Upper lobe of left lung (tissue), 6 donors: ENCODE data around the gene MAD1L1. TPM values are rescaled to one million over a fixed set of nuclear protein-coding genes. Genes with fewer than 3 reads are reported as not detected.
"Not testable (repeated sequence)": the region's sequence is repeated elsewhere in the genome, so short reads cannot be mapped to it uniquely, and the experiment has no call there.

ENCODE experiments used
- ATAC-seq, 2 donors: fragments of 200-7000 bp; cut with Tn5 transposase; one replicate each; pipeline ENCODE4 v1.9.1; 2022; ENCODE audit warnings: mild to moderate bottlenecking in 2 of 2, moderate library complexity in 2 of 2; ENCODE audit not compliant: low FRiP score in 2 of 2
- DNase-seq, 2 donors: peaks; one replicate each; pipeline ENCODE4 v3.0.0-alpha.2; 2019 to 2020
- H3K27ac ChIP-seq, 4 donors: fragments of 200-600 bp; sonication (generic); one replicate each; pipeline ENCODE4 v1.5.1; 2016 to 2019
- H3K27me3 ChIP-seq, 4 donors: fragments of 200-600 bp; sonication (generic); one replicate each; pipeline ENCODE4 v1.5.1; 2017 to 2019
- H3K36me3 ChIP-seq, 4 donors: fragments of 200-600 bp; sonication (generic); one replicate each; pipeline ENCODE4 v1.5.1; 2016 to 2019
- H3K4me1 ChIP-seq, 4 donors: fragments of 200-600 bp; sonication (generic); one replicate each; pipeline ENCODE4 v1.5.1; 2018 to 2019
- H3K4me3 ChIP-seq, 4 donors: fragments of 200-600 bp; sonication (generic); one replicate each; pipeline ENCODE4 v1.5.1; 2017 to 2019; ENCODE audit warnings: mild to moderate bottlenecking in 2 of 4, moderate library complexity in 1 of 4
- H3K9me3 ChIP-seq, 4 donors: fragments of 200-600 bp; sonication (generic); one replicate each; pipeline ENCODE4 v1.5.1; 2018 to 2019
- EP300 ChIP-seq, 4 donors: sonication (generic); formaldehyde crosslinking; IDR thresholded peaks; one replicate each; pipeline ENCODE4 v1.5.1; 2017; ENCODE audit warnings: antibody characterized with exemption in 4 of 4, control low read depth in 2 of 4
- POLR2A ChIP-seq, 4 donors: fragments of 450-650 bp; IDR thresholded peaks; one replicate each; pipeline ENCODE4 v1.5.1; 2016 to 2017; ENCODE audit warnings: antibody characterized with exemption in 4 of 4, mild to moderate bottlenecking in 2 of 4
- POLR2AphosphoS5 ChIP-seq, 2 donors: sonication (generic); formaldehyde crosslinking; IDR thresholded peaks; one replicate each; pipeline ENCODE4 v1.5.1; 2017; ENCODE audit warnings: antibody characterized with exemption in 2 of 2
- WGBS, 2 donors: methylation state at CpG; one replicate each; pipeline ENCODE4 v1.1.5; 2017 to 2018; 5-methylcytosine and 5-hydroxymethylcytosine counted together
- total RNA-seq, 6 donors: library from RNA; depleted of rRNA in 4 of 6; stranded (reverse); fragments of >200 nt in 4 of 6; gene quantifications; one replicate each; pipeline versions ENCODE4 v1.1.0 to v1.2.1, GENCODE V29; 2016 to 2021
- TF ChIP-seq, protein P1 (sequence below), 6 experiments: fragments of 450-650 bp in 4 of 6; fragments of 200-600 bp in 2 of 6; sonication (generic) in 2 of 6; IDR thresholded peaks; one replicate each; pipeline ENCODE4 v1.5.1; 2016 to 2019; ENCODE audit warnings: antibody characterized with exemption in 6 of 6
- donor health status: DM: no; HTN: no; CAD: no; lungs with moderate emphysema.
- donor health status: DM: no; HTN: yes; CAD: no; lungs with severe emphysema.

MAD1L1 gene
- total RNA-seq, 6 donors from 2014 or later, result 40.6 to 364 (median 65.6) TPM

DNA sequence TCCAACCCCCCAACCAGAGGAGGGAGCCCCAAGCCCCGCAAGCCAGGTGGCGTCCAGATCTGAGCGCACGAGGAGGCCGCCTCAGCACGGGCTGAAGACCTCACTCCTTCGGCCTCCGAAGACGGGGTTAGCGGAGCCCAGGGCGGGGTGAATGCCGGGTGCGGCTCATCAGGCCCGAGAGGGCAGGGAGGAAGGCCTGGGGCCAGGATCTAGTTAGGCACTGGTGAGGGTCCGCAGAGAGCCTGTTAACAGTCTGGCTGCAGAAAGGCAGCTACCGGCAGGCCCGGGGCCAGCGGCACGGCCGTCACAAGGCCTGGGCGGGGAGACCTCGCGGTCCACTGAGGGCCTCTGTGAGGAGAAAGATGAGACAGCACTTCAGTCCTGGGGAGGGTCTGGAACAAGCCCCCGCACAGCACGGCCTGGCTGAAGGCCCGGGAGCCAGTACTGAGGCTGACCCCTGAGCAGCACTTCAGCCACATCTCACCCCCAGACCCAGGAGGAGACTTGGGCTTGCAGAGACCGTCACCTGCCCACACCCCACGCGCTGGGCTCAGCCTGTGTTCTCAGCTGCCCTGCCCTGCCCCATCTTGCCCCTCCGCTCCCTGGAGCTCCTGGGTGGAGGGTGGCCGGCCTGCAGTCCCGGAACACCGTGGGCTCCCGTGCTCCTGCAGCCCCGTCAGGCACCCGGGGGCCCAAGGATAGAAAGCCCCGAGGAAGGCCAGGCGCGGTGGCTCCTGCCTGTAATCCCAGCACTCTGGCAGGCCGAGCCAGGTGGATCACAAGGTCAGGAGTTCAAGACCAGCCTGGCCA, 369.4 kb downstream of the MAD1L1 start:
- ATAC-seq, result no peak
- TF ChIP-seq EP300 (IDR thresholded peaks at IDR 0.05) (no peak), POLR2AphosphoS5 (IDR thresholded peaks at IDR 0.05) (no peak), POLR2A (IDR thresholded peaks at IDR 0.05) (no peak)
- TF ChIP-seq, protein P1, sequence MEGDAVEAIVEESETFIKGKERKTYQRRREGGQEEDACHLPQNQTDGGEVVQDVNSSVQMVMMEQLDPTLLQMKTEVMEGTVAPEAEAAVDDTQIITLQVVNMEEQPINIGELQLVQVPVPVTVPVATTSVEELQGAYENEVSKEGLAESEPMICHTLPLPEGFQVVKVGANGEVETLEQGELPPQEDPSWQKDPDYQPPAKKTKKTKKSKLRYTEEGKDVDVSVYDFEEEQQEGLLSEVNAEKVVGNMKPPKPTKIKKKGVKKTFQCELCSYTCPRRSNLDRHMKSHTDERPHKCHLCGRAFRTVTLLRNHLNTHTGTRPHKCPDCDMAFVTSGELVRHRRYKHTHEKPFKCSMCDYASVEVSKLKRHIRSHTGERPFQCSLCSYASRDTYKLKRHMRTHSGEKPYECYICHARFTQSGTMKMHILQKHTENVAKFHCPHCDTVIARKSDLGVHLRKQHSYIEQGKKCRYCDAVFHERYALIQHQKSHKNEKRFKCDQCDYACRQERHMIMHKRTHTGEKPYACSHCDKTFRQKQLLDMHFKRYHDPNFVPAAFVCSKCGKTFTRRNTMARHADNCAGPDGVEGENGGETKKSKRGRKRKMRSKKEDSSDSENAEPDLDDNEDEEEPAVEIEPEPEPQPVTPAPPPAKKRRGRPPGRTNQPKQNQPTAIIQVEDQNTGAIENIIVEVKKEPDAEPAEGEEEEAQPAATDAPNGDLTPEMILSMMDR (IDR thresholded peaks at IDR 0.05), result no peak
- 90 to 95% methylated on average over 4 to 31 of the region's 40 CpGs for WGBS, 2 donors

DNA sequence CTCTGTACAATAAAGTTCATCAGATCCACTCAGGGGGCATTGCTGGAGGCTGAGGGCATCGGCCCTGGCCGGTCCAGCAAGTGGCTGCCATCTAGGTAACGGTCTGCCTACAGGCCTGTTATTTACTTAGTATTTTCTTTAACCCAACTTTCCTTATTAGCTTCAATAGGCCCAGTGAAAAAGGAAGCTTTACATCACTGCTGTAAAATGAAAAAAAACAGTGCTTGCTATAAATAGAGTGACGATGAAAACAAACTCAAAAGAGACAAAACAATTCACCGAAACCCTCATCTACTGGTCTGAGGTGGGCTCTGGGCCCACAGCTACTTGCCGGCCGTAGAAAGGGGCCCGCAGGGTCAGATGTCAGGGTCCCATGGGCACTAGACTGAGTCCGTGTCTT, 370.2 kb downstream of the MAD1L1 start:
- H3K9me3 ChIP-seq, result no peaks in the 10 kb centered on the region
- TF ChIP-seq POLR2A (IDR thresholded peaks at IDR 0.05) (no peak), POLR2AphosphoS5 (IDR thresholded peaks at IDR 0.05) (no peak), EP300 (IDR thresholded peaks at IDR 0.05) (no peak)
- TF ChIP-seq, protein P1 (IDR thresholded peaks at IDR 0.05), result no peak
- DNase-seq, result no peak
- no peaks in the 10 kb centered on the region for H3K4me1 ChIP-seq
- no peaks in the 10 kb centered on the region for H3K27me3 ChIP-seq
- H3K27ac ChIP-seq, result no peak overlapping the region
- H3K4me3 ChIP-seq, result no peak overlapping the region
- H3K36me3 ChIP-seq, result no peaks in the 10 kb centered on the region
- no peak for ATAC-seq
- WGBS, 2 donors, result 79 to 89% methylated on average over 9 of the region's 9 CpGs

More for the DNA sequence above, 369.4 kb downstream of the MAD1L1 start:
- no peaks in the 10 kb centered on the region for H3K9me3 ChIP-seq
- no peaks in the 10 kb centered on the region for H3K36me3 ChIP-seq
- no peaks in the 10 kb centered on the region for H3K27me3 ChIP-seq
- peak in 1 of 2 donors; percentile 79 for DNase-seq
- H3K4me3 ChIP-seq, result no peak overlapping the region
- no peaks in the 10 kb centered on the region for H3K4me1 ChIP-seq
- H3K27ac ChIP-seq, result no peak overlapping the region

DNA sequence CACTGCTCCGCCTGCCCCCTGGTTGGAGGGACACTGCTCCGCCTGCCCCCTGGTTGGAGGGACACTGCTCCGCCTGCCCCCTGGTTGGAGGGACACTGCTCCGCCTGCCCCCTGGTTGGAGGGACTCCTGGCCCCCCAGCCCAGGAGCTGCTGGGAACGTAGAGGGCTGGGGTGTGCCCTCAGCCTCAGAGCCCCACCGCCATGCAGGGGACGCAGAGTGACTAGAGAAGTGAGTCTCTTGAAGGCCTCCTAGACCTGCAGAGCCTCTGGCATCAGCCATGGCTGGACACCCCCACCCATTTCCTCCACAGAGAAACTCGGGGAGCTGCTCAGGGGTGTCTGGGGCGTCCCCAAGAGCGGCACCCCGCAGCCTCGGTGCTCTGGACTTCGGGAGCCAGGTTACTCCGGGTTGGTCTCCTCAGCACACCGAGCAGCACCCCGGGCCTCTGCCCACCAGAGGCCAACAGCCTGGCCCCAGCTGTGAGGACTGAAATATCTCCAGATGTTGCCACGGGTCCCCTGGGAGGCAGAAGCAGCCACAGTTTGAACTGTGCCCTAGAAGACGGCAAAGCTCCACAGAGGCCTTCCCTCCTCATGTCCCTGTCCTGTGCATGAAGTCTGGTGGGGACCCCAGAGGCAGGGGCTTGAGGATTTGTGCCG, 370.8 kb downstream of the MAD1L1 start:
- DNase-seq (peak in 1 of 2 donors; percentile 46), ATAC-seq (no peak)
- 79% methylated on average over 11 of the region's 19 CpGs; no CpG with 5 or more reads in 1 of the 2 donors for WGBS, 2 donors

DNA sequence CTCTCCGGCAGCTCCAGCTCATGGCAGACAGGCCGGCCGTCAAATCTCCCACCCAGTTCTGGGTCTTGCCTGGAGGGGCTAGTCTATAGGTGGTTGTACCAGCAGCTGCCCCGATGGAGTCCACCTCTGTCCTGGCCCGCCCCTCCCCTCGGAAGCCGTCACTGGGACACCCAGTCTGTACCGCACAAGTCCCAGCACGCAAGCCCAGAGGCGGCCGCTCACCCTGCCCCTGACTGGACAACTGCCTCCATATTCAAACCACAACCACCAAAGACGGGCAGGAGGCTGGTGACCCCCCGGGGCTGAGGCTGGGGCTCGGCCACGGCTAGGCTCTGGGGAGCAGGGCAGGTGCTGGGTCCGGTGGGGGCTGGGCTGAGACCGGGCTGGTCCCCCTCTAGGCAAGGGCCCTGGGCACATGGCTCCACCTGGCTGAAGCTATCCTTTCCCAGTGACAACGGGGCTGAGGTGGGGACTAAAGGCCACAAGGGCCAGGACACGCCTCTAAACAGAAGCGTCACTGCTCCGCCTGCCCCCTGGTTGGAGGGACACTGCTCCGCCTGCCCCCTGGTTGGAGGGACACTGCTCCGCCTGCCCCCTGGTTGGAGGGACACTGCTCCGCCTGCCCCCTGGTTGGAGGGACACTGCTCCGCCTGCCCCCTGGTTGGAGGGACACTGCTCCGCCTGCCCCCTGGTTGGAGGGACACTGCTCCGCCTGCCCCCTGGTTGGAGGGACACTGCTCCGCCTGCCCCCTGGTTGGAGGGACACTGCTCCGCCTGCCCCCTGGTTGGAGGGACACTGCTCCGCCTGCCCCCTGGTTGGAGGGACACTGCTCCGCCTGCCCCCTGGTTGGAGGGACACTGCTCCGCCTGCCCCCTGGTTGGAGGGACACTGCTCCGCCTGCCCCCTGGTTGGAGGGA, 371.6 kb downstream of the MAD1L1 start:
- H3K27ac ChIP-seq, H3K27me3 ChIP-seq, H3K4me3 ChIP-seq, ATAC-seq, H3K9me3 ChIP-seq, H3K36me3 ChIP-seq, H3K4me1 ChIP-seq: not testable (repeated sequence)
- peak in 1 of 2 donors; percentile 79 for DNase-seq
- WGBS, 2 donors, result 86 to 91% methylated on average over 7 to 17 of the region's 33 CpGs

More for the DNA sequence above, 370.8 kb downstream of the MAD1L1 start:
- no peaks in the 10 kb centered on the region for H3K9me3 ChIP-seq
- no peak overlapping the region for H3K4me3 ChIP-seq
- no peak for TF ChIP-seq POLR2AphosphoS5 (IDR thresholded peaks at IDR 0.05)
- TF ChIP-seq, protein P1 (IDR thresholded peaks at IDR 0.05), result no peak
- TF ChIP-seq EP300 (IDR thresholded peaks at IDR 0.05), result no peak
- no peaks in the 10 kb centered on the region for H3K27me3 ChIP-seq
- no peaks in the 10 kb centered on the region for H3K36me3 ChIP-seq
- H3K4me1 ChIP-seq, result no peaks in the 10 kb centered on the region
- H3K27ac ChIP-seq, result no peak overlapping the region
